Kidney glomerular epithelial cell (primary cell): Measurements from ENCODE around the gene RAB18.
"Not testable (repeated sequence)": the region's sequence is repeated elsewhere in the genome, so short reads cannot be mapped to it uniquely, and the experiment has no call there.

Source experiments
- DNase-seq: peaks from one replicate; lab custom pipeline; 2025; lab: John Stamatoyannopoulos, UW

The RAB18 gene

GRCh38 chr10:27504007-27504807 is at the start of gene RAB18:
Gene RAB18, plus strand, starts transcription at chr10:27504304. Its CDS starts 66 bp downstream, at chr10:27504370.
- DNase-seq: peak; percentile 98

GRCh38 chr10:27454837-27455236 is 49.3 kb upstream of the RAB18 start:
- no peak for DNase-seq

- DNase-seq: no peak
Measured at GRCh38 chr10:27457261-27457945, 46.7 kb upstream of the RAB18 start.

- no peak for DNase-seq
Measured at GRCh38 chr10:27457966-27458365, 46.1 kb upstream of the RAB18 start.

GRCh38 chr10:27461312-27461711 is 42.8 kb upstream of the RAB18 start:
- no peak for DNase-seq

- DNase-seq: no peak
Measured at GRCh38 chr10:27463961-27464360, 40.1 kb upstream of the RAB18 start.

- no peak for DNase-seq
Measured at GRCh38 chr10:27464993-27465392, 39.1 kb upstream of the RAB18 start.

GRCh38 chr10:27465596-27465995 is 38.5 kb upstream of the RAB18 start:
- not testable (repeated sequence) for DNase-seq

- DNase-seq: no peak
Measured at GRCh38 chr10:27470885-27471284, 33.2 kb upstream of the RAB18 start.

GRCh38 chr10:27474741-27475140 is 29.4 kb upstream of the RAB18 start:
- no peak for DNase-seq

- DNase-seq: no peak
Measured at GRCh38 chr10:27479016-27479415, 25.1 kb upstream of the RAB18 start.

GRCh38 chr10:27481486-27481885 is 22.6 kb upstream of the RAB18 start:
- no peak for DNase-seq

- no peak for DNase-seq
Measured at GRCh38 chr10:27482984-27483956, 20.8 kb upstream of the RAB18 start.

- no peak for DNase-seq
Measured at GRCh38 chr10:27485368-27485767, 18.7 kb upstream of the RAB18 start.

- DNase-seq: no peak
Measured at GRCh38 chr10:27485986-27486385, 18.1 kb upstream of the RAB18 start.

- no peak for DNase-seq
Measured at GRCh38 chr10:27490807-27491206, 13.3 kb upstream of the RAB18 start.

GRCh38 chr10:27494116-27494805 is 9.8 kb upstream of the RAB18 start:
- DNase-seq: no peak

GRCh38 chr10:27496137-27496536 is 8.0 kb upstream of the RAB18 start:
- no peak for DNase-seq

GRCh38 chr10:27500096-27500495 is 4.0 kb upstream of the RAB18 start:
- DNase-seq: no peak

- no peak for DNase-seq
Measured at GRCh38 chr10:27500886-27501285, 3.2 kb upstream of the RAB18 start.

- no peak for DNase-seq
Measured at GRCh38 chr10:27503498-27504006, 552 bp upstream of the RAB18 start.
